ENCODE data around the gene CUX1. TPM values are rescaled to one million over a fixed set of nuclear protein-coding genes. Genes with fewer than 3 reads are reported as not detected.

CUX1 gene
- total RNA-seq, 1 donor from 2014 or later, result 50.6 TPM

GRCh38 chr7:102075553-102076135 lies 258.2 kb downstream of the CUX1 start:
- Histone ChIP-seq H3K4me3 (ENCODE audit: insufficient read depth, low read depth, low read length) (no peak overlapping the region), H3K4me2 (ENCODE audit: low read length) (no peak overlapping the region), H4K20me1 (ENCODE audit: insufficient read depth, low read length) (peaks cover 12% of the 10 kb centered on the region), H3K9ac (ENCODE audit: low read length) (no peak overlapping the region), H3K4me1 (ENCODE audit: insufficient read depth, low read length) (peaks cover 5% of the 10 kb centered on the region), H2AFZ (ENCODE audit: low read depth, low read length) (no peak overlapping the region), H3K79me2 (ENCODE audit: insufficient read depth, low read length) (peaks cover 3% of the 10 kb centered on the region), H3K27ac (ENCODE audit: low read depth, low read length) (no peak overlapping the region), H3K36me3 (ENCODE audit: insufficient read depth, low read length) (peaks cover 4% of the 10 kb centered on the region), H3K27me3 (ENCODE audit: insufficient read depth, low read length) (no peaks in the 10 kb centered on the region), H3K9me3 (ENCODE audit: insufficient read depth, low read depth, low read length) (no peaks in the 10 kb centered on the region)
- Mint-ChIP-seq H3K27me3 (ENCODE audit: low read depth, unreplicated experiment) (no peaks in the 10 kb centered on the region), H3K4me1 (ENCODE audit: low read depth, unreplicated experiment) (peaks cover 11% of the 10 kb centered on the region), H3K9me3 (ENCODE audit: unreplicated experiment) (peaks cover 5% of the 10 kb centered on the region), H3K36me3 (ENCODE audit: low read depth, unreplicated experiment) (peaks cover 26% of the 10 kb centered on the region), H3K4me3 (ENCODE audit: unreplicated experiment) (no peak overlapping the region), H3K27ac (ENCODE audit: unreplicated experiment) (peak overlapping the region; percentile 41)
- FAIRE-seq, result no peak
- DNase-seq (ENCODE audit: low read depth), result no peak
- TF ChIP-seq CTCF (IDR thresholded peaks at IDR 0.05; ENCODE audit: insufficient read depth, low read depth, low read length) (no peak), EZH2 (IDR thresholded peaks at IDR 0.05; ENCODE audit: insufficient read depth, low read length) (no peak)

- Histone ChIP-seq H3K27me3 (ENCODE audit: insufficient read depth, low read length) (no peaks in the 10 kb centered on the region), H4K20me1 (ENCODE audit: insufficient read depth, low read length) (peaks cover 16% of the 10 kb centered on the region), H3K27ac (ENCODE audit: low read depth, low read length) (no peak overlapping the region), H3K36me3 (ENCODE audit: insufficient read depth, low read length) (no peaks in the 10 kb centered on the region), H3K4me2 (ENCODE audit: low read length) (no peak overlapping the region), H3K9me3 (ENCODE audit: insufficient read depth, low read depth, low read length) (no peaks in the 10 kb centered on the region), H3K4me1 (ENCODE audit: insufficient read depth, low read length) (peaks cover 8% of the 10 kb centered on the region), H3K4me3 (ENCODE audit: insufficient read depth, low read depth, low read length) (no peak overlapping the region), H3K9ac (ENCODE audit: low read length) (no peak overlapping the region), H3K79me2 (ENCODE audit: insufficient read depth, low read length) (peaks cover 3% of the 10 kb centered on the region), H2AFZ (ENCODE audit: low read depth, low read length) (no peak overlapping the region)
- Mint-ChIP-seq H3K36me3 (ENCODE audit: low read depth, unreplicated experiment) (peaks cover 20% of the 10 kb centered on the region), H3K27ac (ENCODE audit: unreplicated experiment) (no peak overlapping the region), H3K9me3 (ENCODE audit: unreplicated experiment) (peaks cover under 1% of the 10 kb centered on the region), H3K4me1 (ENCODE audit: low read depth, unreplicated experiment) (peaks cover 11% of the 10 kb centered on the region), H3K27me3 (ENCODE audit: low read depth, unreplicated experiment) (no peaks in the 10 kb centered on the region), H3K4me3 (ENCODE audit: unreplicated experiment) (no peak overlapping the region)
- DNase-seq (ENCODE audit: low read depth), result no peak
- no peak for FAIRE-seq
- TF ChIP-seq CTCF (IDR thresholded peaks at IDR 0.05; ENCODE audit: insufficient read depth, low read depth, low read length), result no peak
Measured at GRCh38 chr7:102077081-102077480, 259.7 kb downstream of the CUX1 start.

Data from astrocyte (in vitro differentiated cells and primary cell).